GM23338 (cell line): Measurements from ENCODE around the gene CBFA2T3. TPM values are rescaled to one million over a fixed set of nuclear protein-coding genes. Genes with fewer than 3 reads are reported as not detected.

Experiments
- ATAC-seq: fragments of 200-7000 bp; cut with Tn5 transposase; 3 replicates; pipeline ENCODE4 v1.9.1; 2020
- DNase-seq: peaks from one replicate; pipeline ENCODE4 v3.0.0-alpha.2; 2015; ENCODE audit warnings: low spot score
- H2AFZ ChIP-seq: fragments of 200-600 bp; sonication (generic); 2 replicates; pipeline ENCODE4 v1.8.0; 2016; ENCODE audit warnings: antibody characterized with exemption, mild to moderate bottlenecking, moderate library complexity
- H3F3A ChIP-seq: fragments of 200-600 bp; sonication (generic); replicated peaks from 2 replicates; pipeline ENCODE4 v1.8.0; 2017; ENCODE audit warnings: antibody characterized with exemption, mixed run types, low read depth
- H3K27ac ChIP-seq: fragments of 200-600 bp; sonication (generic); 2 replicates; pipeline ENCODE4 v1.6.1; 2016; ENCODE audit warnings: low read depth
- H3K27me3 ChIP-seq: fragments of 200-600 bp; sonication (generic); 2 replicates; pipeline ENCODE4 v1.8.0; 2016; ENCODE audit warnings: mild to moderate bottlenecking, mixed run types, moderate library complexity; ENCODE audit not compliant: insufficient read depth
- H3K36me3 ChIP-seq: fragments of 200-600 bp; sonication (generic); 2 replicates; pipeline ENCODE4 v1.8.0; 2016; ENCODE audit warnings: mild to moderate bottlenecking; ENCODE audit not compliant: insufficient read depth
- H3K4me1 ChIP-seq: fragments of 200-600 bp; sonication (generic); 2 replicates; pipeline ENCODE4 v1.8.0; 2016; ENCODE audit warnings: mild to moderate bottlenecking, moderate library complexity; ENCODE audit not compliant: insufficient read depth
- H3K4me2 ChIP-seq: fragments of 200-600 bp; sonication (generic); 2 replicates; pipeline ENCODE4 v1.7.1; 2017; ENCODE audit warnings: mixed run types
- H3K4me3 ChIP-seq: fragments of 200-600 bp; sonication (generic); 2 replicates; pipeline ENCODE4 v1.6.1; 2016; ENCODE audit warnings: mixed run types
- H3K79me2 ChIP-seq: fragments of 200-600 bp; sonication (generic); replicated peaks from 2 replicates; pipeline ENCODE4 v1.8.0; 2017; ENCODE audit warnings: mild to moderate bottlenecking; ENCODE audit not compliant: insufficient read depth
- H3K9me2 ChIP-seq: fragments of 200-600 bp; sonication (generic); 2 replicates; pipeline ENCODE4 v1.8.0; 2017; ENCODE audit not compliant: insufficient read depth
- H4K20me1 ChIP-seq: fragments of 200-600 bp; sonication (generic); replicated peaks from 2 replicates; pipeline ENCODE4 v1.8.0; 2017; ENCODE audit warnings: mild to moderate bottlenecking; ENCODE audit not compliant: insufficient read depth
- H3K27ac Mint-ChIP-seq: 2 replicates; pipeline ENCODE4 v1.8.0; 2020; ENCODE audit warnings: inconsistent platforms, mild to moderate bottlenecking, moderate library complexity, mixed read lengths
- H3K27me3 Mint-ChIP-seq: 3 replicates; pipeline ENCODE4 v1.8.0; 2022; ENCODE audit warnings: low read depth, mild to moderate bottlenecking, moderate library complexity, mixed read lengths, inconsistent platforms; ENCODE audit not compliant: insufficient read depth, poor library complexity
- H3K36me3 Mint-ChIP-seq: 3 replicates; pipeline ENCODE4 v1.8.0; 2021; ENCODE audit warnings: low read depth, mild to moderate bottlenecking, inconsistent platforms, moderate library complexity, mixed read lengths
- H3K4me1 Mint-ChIP-seq: 3 replicates; pipeline ENCODE4 v1.8.0; 2020; ENCODE audit warnings: mild to moderate bottlenecking, inconsistent platforms, mixed read lengths
- H3K4me3 Mint-ChIP-seq: 3 replicates; pipeline ENCODE4 v1.8.0; 2021; ENCODE audit warnings: moderate library complexity, mild to moderate bottlenecking, inconsistent platforms, mixed read lengths
- H3K9me3 Mint-ChIP-seq: 3 replicates; pipeline ENCODE4 v1.8.0; 2020; ENCODE audit warnings: moderate library complexity, mild to moderate bottlenecking, inconsistent platforms, mixed read lengths
- CTCF ChIP-seq, 2 experiments: fragments of 200-600 bp in 1 of 2; sonication (generic) in 1 of 2; conservative IDR thresholded peaks; 2 replicates each; pipeline versions ENCODE4 v1.5.1 to v1.6.1; 2016 to 2017; ENCODE audit warnings: antibody characterized with exemption in 2 of 2, low read depth in 2 of 2, mild to moderate bottlenecking in 2 of 2, moderate library complexity in 1 of 2
- ETS1 ChIP-seq: IDR thresholded peaks from 2 replicates; pipeline ENCODE4 v1.6.1; 2016; ENCODE audit warnings: antibody characterized with exemption
- EZH2 ChIP-seq: fragments of 200-600 bp; sonication (generic); IDR thresholded peaks from one replicate; pipeline ENCODE4 v1.8.0; 2017; ENCODE audit warnings: antibody characterized with exemption, mild to moderate bottlenecking, low read depth; ENCODE audit not compliant: unreplicated experiment
- EZH2phosphoT487 ChIP-seq: fragments of 200-600 bp; sonication (generic); IDR thresholded peaks from one replicate; pipeline ENCODE4 v1.8.1; 2018; ENCODE audit warnings: antibody characterized with exemption; ENCODE audit not compliant: unreplicated experiment
- JUNB ChIP-seq: IDR thresholded peaks from one replicate; pipeline ENCODE4 v1.6.1; 2016; ENCODE audit warnings: antibody characterized with exemption; ENCODE audit not compliant: unreplicated experiment
- NANOG ChIP-seq: IDR thresholded peaks from 2 replicates; pipeline ENCODE4 v1.6.1; 2016; ENCODE audit warnings: antibody characterized with exemption, borderline replicate concordance
- POLR2AphosphoS5 ChIP-seq: IDR thresholded peaks from 2 replicates; pipeline ENCODE4 v1.6.1; 2016; ENCODE audit warnings: antibody characterized with exemption, low read depth
- REST ChIP-seq: IDR thresholded peaks from one replicate; pipeline ENCODE4 v1.6.1; 2018; ENCODE audit warnings: antibody characterized with exemption; ENCODE audit not compliant: unreplicated experiment
- STAT1 ChIP-seq: IDR thresholded peaks from one replicate; pipeline ENCODE4 v1.6.1; 2016; ENCODE audit warnings: antibody characterized with exemption; ENCODE audit not compliant: unreplicated experiment
- ZNF114 ChIP-seq: fragments of 250-450 bp; sonication (Bioruptor Pico); IDR thresholded peaks from 2 replicates; pipeline ENCODE4 v1.5.0; 2020; ENCODE audit warnings: mild to moderate bottlenecking, moderate library complexity
- ZNF331 ChIP-seq: fragments of 250-450 bp; sonication (Bioruptor Pico); IDR thresholded peaks from 2 replicates; pipeline ENCODE4 v1.5.0; 2020; ENCODE audit warnings: low read depth, mild to moderate bottlenecking, moderate library complexity
- polyA plus RNA-seq: library from polyadenylated mRNA; unstranded; fragments of >200 nt; fragmentation: Nextera tagmentation; extraction: Ambion mirVana; gene quantifications from 2 replicates; pipeline ENCODE4 v1.2.1, GENCODE V29; 2016
- total RNA-seq: library from RNA; depleted of rRNA; stranded (reverse); fragments of >200 nt; shearing (Covaris generic); gene quantifications from 2 replicates; pipeline ENCODE4 v1.2.3, GENCODE V29; 2014

CBFA2T3 gene
- total and polyA plus RNA-seq, 2 experiments from 2014 or later: 0.87 to 1.5 TPM

- ATAC-seq: no peak
- H3K27ac ChIP-seq: no peak overlapping the region
- peaks cover 22% of the 10 kb centered on the region for H3K27me3 Mint-ChIP-seq
- no peak overlapping the region for H3K27ac Mint-ChIP-seq
- no peak for DNase-seq
- H3F3A ChIP-seq: no peaks in the 10 kb centered on the region
- H3K27me3 ChIP-seq: no peaks in the 10 kb centered on the region
- H3K4me1 Mint-ChIP-seq: no peaks in the 10 kb centered on the region
- no peaks in the 10 kb centered on the region for H3K4me1 ChIP-seq
- no peaks in the 10 kb centered on the region for H3K9me2 ChIP-seq
- H3K4me3 Mint-ChIP-seq: no peak overlapping the region
- H3K4me2 ChIP-seq: no peak overlapping the region
- H3K36me3 Mint-ChIP-seq: no peaks in the 10 kb centered on the region
- H3K4me3 ChIP-seq: no peak overlapping the region
- H3K36me3 ChIP-seq: no peaks in the 10 kb centered on the region
- no peaks in the 10 kb centered on the region; the same call in 1 of the 3 replicates for H3K9me3 Mint-ChIP-seq
- no peak overlapping the region for H2AFZ ChIP-seq
- TF ChIP-seq ZNF331 (CRISPR knock-in tag) (no peak), EZH2phosphoT487 (no peak)
- H4K20me1 ChIP-seq: no peaks in the 10 kb centered on the region
- H3K79me2 ChIP-seq: no peaks in the 10 kb centered on the region
Observed at GRCh38 chr16:88883946-88884345, 93.1 kb downstream of the CBFA2T3 start.

GRCh38 chr16:88883117-88883895, 93.7 kb downstream of the CBFA2T3 start:
- no peaks in the 10 kb centered on the region for H3K36me3 Mint-ChIP-seq
- Histone ChIP-seq H3K79me2 (no peaks in the 10 kb centered on the region), H3K9me2 (no peaks in the 10 kb centered on the region), H3K4me3 (no peak overlapping the region), H4K20me1 (no peaks in the 10 kb centered on the region), H3K27ac (no peak overlapping the region), H3K4me2 (no peak overlapping the region), H3F3A (no peaks in the 10 kb centered on the region), H2AFZ (no peak overlapping the region), H3K27me3 (no peaks in the 10 kb centered on the region), H3K36me3 (no peaks in the 10 kb centered on the region), H3K4me1 (no peaks in the 10 kb centered on the region)
- TF ChIP-seq ZNF114 (CRISPR knock-in tag): no peak
- no peak for TF ChIP-seq STAT1
- TF ChIP-seq NANOG: no peak
- no peak for TF ChIP-seq POLR2AphosphoS5
- TF ChIP-seq EZH2phosphoT487: no peak
- DNase-seq: no peak
- no peak overlapping the region for H3K27ac Mint-ChIP-seq
- no peaks in the 10 kb centered on the region for H3K4me1 Mint-ChIP-seq
- H3K27me3 Mint-ChIP-seq: peaks cover 22% of the 10 kb centered on the region
- no peak for ATAC-seq
- no peak overlapping the region for H3K4me3 Mint-ChIP-seq
- H3K9me3 Mint-ChIP-seq: no peaks in the 10 kb centered on the region; the same call in 1 of the 3 replicates

- no peak for DNase-seq
- ATAC-seq: no peak
- no peaks in the 10 kb centered on the region for H3K36me3 ChIP-seq
- H3K4me2 ChIP-seq: no peak overlapping the region
- H3K79me2 ChIP-seq: no peaks in the 10 kb centered on the region
- H3K27ac ChIP-seq: no peak overlapping the region
- H3F3A ChIP-seq: no peaks in the 10 kb centered on the region
- H3K27me3 ChIP-seq: no peaks in the 10 kb centered on the region
- H3K9me2 ChIP-seq: no peaks in the 10 kb centered on the region
- peaks cover 19% of the 10 kb centered on the region for H3K27me3 Mint-ChIP-seq
- no peaks in the 10 kb centered on the region; the same call in 1 of the 3 replicates for H3K9me3 Mint-ChIP-seq
- no peak overlapping the region for H3K27ac Mint-ChIP-seq
- no peak overlapping the region for H3K4me3 ChIP-seq
- H3K36me3 Mint-ChIP-seq: no peaks in the 10 kb centered on the region
- no peaks in the 10 kb centered on the region for H4K20me1 ChIP-seq
- H3K4me3 Mint-ChIP-seq: no peak overlapping the region
- H3K4me1 ChIP-seq: no peaks in the 10 kb centered on the region
- H3K4me1 Mint-ChIP-seq: no peaks in the 10 kb centered on the region
- no peak overlapping the region for H2AFZ ChIP-seq
- no peak for TF ChIP-seq JUNB
- TF ChIP-seq STAT1: no peak
- TF ChIP-seq REST: no peak
- TF ChIP-seq EZH2: no peak
- TF ChIP-seq ZNF331 (CRISPR knock-in tag): no peak
- TF ChIP-seq CTCF (conservative IDR thresholded peaks at IDR 0.05; ENCODE audit: low read depth in 2 of 2): no peak
- no peak for TF ChIP-seq EZH2phosphoT487
- TF ChIP-seq ETS1: no peak
Observed at GRCh38 chr16:88882358-88883030, 94.5 kb downstream of the CBFA2T3 start.
